ENCODE measurements around the gene GALNT18.
A peak's percentile ranks its signal among the peaks of the same experiment; 100 is the strongest.

The GALNT18 gene
- long read RNA-seq = 0 reads

DNA sequence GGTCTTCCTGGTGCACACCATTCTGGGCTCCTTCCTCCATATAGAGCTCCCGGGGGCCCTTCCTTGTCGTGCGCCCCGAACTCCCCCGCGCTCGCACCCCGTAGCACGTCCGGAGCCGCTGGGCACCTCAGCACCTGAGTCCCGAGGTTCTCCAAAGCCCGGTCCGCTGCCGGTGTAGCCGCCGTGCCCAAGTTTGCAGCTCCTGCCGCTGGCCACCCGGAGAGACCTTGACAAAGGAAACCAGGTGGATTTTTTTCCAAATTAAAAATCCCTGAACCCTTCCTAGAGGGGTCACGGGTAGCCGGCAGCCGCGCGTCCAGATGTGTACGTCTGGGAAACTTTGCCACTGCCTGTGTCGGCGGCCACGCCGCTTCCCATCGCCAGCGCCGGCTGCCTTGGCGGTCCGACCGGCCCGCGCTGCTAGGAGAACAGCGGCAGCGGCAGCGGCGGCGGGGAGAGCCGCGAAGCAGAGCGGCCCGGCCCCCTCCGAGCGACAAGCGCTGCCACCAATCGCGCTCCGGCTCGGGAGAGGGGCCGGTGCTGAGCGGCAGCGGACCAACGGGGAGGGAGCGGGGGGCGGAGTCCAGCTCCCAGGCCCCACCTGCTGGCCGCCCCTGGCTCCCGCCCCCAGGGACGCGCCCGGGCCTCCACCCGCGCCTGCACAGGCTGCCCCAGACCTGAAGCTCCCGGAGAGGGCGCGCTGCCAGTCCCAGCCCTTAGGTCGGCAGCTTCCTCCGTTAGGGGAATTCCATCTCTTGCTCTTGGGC, at the start of gene GALNT18:
Gene GALNT18, minus strand, starts transcription at position 433 of the 767 bp plus-strand sequence.
- peaks cover 51% of the 10 kb centered on the region for H3K27me3 ChIP-seq (ENCODE audit: insufficient read depth, poor library complexity, severe bottlenecking)
- no peak within 1 kb of the TSS for H3K27ac ChIP-seq (replicated peaks)
- TF ChIP-seq, protein P1, sequence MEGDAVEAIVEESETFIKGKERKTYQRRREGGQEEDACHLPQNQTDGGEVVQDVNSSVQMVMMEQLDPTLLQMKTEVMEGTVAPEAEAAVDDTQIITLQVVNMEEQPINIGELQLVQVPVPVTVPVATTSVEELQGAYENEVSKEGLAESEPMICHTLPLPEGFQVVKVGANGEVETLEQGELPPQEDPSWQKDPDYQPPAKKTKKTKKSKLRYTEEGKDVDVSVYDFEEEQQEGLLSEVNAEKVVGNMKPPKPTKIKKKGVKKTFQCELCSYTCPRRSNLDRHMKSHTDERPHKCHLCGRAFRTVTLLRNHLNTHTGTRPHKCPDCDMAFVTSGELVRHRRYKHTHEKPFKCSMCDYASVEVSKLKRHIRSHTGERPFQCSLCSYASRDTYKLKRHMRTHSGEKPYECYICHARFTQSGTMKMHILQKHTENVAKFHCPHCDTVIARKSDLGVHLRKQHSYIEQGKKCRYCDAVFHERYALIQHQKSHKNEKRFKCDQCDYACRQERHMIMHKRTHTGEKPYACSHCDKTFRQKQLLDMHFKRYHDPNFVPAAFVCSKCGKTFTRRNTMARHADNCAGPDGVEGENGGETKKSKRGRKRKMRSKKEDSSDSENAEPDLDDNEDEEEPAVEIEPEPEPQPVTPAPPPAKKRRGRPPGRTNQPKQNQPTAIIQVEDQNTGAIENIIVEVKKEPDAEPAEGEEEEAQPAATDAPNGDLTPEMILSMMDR (IDR thresholded peaks at IDR 0.05; ENCODE audit: insufficient read depth, low read length) = no peak
- TF ChIP-seq SPI1 (IDR thresholded peaks at IDR 0.05; ENCODE audit: borderline replicate concordance, low read depth) = no peak
- TF ChIP-seq POLR2AphosphoS5 (IDR thresholded peaks at IDR 0.05; ENCODE audit: low read depth) = no peak
- TF ChIP-seq, protein P2, sequence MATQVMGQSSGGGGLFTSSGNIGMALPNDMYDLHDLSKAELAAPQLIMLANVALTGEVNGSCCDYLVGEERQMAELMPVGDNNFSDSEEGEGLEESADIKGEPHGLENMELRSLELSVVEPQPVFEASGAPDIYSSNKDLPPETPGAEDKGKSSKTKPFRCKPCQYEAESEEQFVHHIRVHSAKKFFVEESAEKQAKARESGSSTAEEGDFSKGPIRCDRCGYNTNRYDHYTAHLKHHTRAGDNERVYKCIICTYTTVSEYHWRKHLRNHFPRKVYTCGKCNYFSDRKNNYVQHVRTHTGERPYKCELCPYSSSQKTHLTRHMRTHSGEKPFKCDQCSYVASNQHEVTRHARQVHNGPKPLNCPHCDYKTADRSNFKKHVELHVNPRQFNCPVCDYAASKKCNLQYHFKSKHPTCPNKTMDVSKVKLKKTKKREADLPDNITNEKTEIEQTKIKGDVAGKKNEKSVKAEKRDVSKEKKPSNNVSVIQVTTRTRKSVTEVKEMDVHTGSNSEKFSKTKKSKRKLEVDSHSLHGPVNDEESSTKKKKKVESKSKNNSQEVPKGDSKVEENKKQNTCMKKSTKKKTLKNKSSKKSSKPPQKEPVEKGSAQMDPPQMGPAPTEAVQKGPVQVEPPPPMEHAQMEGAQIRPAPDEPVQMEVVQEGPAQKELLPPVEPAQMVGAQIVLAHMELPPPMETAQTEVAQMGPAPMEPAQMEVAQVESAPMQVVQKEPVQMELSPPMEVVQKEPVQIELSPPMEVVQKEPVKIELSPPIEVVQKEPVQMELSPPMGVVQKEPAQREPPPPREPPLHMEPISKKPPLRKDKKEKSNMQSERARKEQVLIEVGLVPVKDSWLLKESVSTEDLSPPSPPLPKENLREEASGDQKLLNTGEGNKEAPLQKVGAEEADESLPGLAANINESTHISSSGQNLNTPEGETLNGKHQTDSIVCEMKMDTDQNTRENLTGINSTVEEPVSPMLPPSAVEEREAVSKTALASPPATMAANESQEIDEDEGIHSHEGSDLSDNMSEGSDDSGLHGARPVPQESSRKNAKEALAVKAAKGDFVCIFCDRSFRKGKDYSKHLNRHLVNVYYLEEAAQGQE (IDR thresholded peaks at IDR 0.05; ENCODE audit: insufficient replicate concordance, low read depth) = no peak
- no peak for TF ChIP-seq GABPA (IDR thresholded peaks at IDR 0.05; ENCODE audit: low read depth)
- H3K4me3 ChIP-seq (replicated peaks; ENCODE audit: insufficient read depth, low read length) = 0 out of 2 replicates have a peak within 1 kb of the TSS, but pooled peaks have one; percentile 4
- DNase-seq (ENCODE audit: low read depth in 1 of 2, low spot score in 1 of 2) = peak; percentile 41 to 44

DNA sequence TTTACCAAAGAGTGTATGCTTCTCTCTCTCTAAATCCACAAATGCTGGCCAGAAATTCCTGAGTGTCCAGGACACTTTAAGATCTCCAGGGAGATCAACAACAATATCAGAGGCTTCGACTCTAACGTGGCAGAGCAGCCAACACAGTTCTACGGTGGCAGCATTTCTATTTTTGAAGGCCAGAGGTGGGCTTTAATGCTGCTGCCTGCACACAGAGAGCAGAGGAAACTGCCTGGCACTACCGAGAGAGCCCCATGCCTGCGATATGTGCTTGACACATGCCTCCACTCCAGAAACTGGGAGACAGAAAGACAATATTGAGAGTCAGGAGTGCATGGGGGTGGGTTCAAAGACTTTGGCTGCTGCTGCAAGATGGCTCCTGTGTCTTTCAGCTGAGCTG, 48.8 kb upstream of the GALNT18 start:
- Histone ChIP-seq H3K27me3 (ENCODE audit: insufficient read depth, poor library complexity, severe bottlenecking) (peaks cover 2% of the 10 kb centered on the region), H3K27ac (replicated peaks) (no peak overlapping the region), H3K4me3 (replicated peaks; ENCODE audit: insufficient read depth, low read length) (no peak overlapping the region)
- DNase-seq (ENCODE audit: low read depth in 1 of 2, low spot score in 1 of 2) = no peak
- TF ChIP-seq SPI1 (IDR thresholded peaks at IDR 0.05; ENCODE audit: borderline replicate concordance, low read depth) (no peak), POLR2AphosphoS5 (IDR thresholded peaks at IDR 0.05; ENCODE audit: low read depth) (no peak), GABPA (IDR thresholded peaks at IDR 0.05; ENCODE audit: low read depth) (no peak)
- TF ChIP-seq, protein P1 (IDR thresholded peaks at IDR 0.05; ENCODE audit: insufficient read depth, low read length) = no peak
- TF ChIP-seq, protein P2 (IDR thresholded peaks at IDR 0.05; ENCODE audit: insufficient replicate concordance, low read depth) = no peak

DNA sequence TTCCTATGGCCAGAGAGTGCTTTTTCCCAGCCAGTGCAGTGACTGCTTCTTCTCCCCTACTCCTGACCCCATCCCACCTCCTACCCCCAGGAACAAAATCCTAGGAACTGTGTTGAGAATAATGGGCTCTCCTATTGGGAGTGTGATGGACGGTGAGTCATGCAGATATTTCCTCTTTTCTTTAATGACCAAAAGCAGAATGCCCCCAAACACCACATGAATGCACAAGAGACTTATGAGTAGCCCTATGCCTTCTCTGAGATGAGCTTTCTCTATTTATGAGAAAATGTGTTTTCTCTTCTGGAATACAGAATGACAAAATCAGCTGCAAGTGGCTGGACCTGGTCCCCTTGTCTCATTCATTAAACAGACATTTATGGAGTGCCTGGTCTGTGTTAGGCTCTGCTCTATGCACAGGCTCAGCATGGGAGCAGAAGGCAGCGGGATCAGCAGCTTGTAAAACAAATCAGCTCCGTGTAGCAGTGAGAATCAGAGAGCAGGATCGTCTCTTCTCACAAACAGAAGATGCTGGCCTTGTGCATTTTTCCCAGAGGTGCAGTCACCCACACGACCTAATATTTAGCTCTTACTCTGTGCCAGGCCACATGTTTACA, 47.5 kb upstream of the GALNT18 start:
- Histone ChIP-seq H3K4me3 (replicated peaks; ENCODE audit: insufficient read depth, low read length) (no peak overlapping the region), H3K27me3 (ENCODE audit: insufficient read depth, poor library complexity, severe bottlenecking) (peaks cover 2% of the 10 kb centered on the region), H3K27ac (replicated peaks) (no peak overlapping the region)
- no peak for DNase-seq (ENCODE audit: low read depth in 1 of 2, low spot score in 1 of 2)
- TF ChIP-seq POLR2AphosphoS5 (IDR thresholded peaks at IDR 0.05; ENCODE audit: low read depth) = no peak
- TF ChIP-seq, protein P1 (IDR thresholded peaks at IDR 0.05; ENCODE audit: insufficient read depth, low read length) = no peak
- TF ChIP-seq GABPA (IDR thresholded peaks at IDR 0.05; ENCODE audit: low read depth) = no peak
- TF ChIP-seq, protein P2 (IDR thresholded peaks at IDR 0.05; ENCODE audit: insufficient replicate concordance, low read depth) = no peak
- no peak for TF ChIP-seq SPI1 (IDR thresholded peaks at IDR 0.05; ENCODE audit: borderline replicate concordance, low read depth)
